WTC11 (cell line): ENCODE measurements around the gene ZC3H7B.

ENCODE experiments used
- CREM ChIP-seq: sonication (generic); formaldehyde crosslinking; IDR thresholded peaks from 2 replicates; pipeline ENCODE4 v1.8.1; 2022; ENCODE audit warnings: mild to moderate bottlenecking, missing genetic modification reagents, moderate library complexity
- CTCF ChIP-seq: fragments of 200-600 bp; IDR thresholded peaks from 2 replicates; pipeline ENCODE4 v1.8.0; 2022; ENCODE audit warnings: antibody characterized with exemption
- ESRRA ChIP-seq: sonication (generic); formaldehyde crosslinking; IDR thresholded peaks from 2 replicates; pipeline ENCODE4 v1.8.1; 2022; ENCODE audit warnings: mild to moderate bottlenecking, missing genetic modification reagents, borderline replicate concordance
- TCF7 ChIP-seq: sonication (generic); formaldehyde crosslinking; IDR thresholded peaks from 2 replicates; pipeline ENCODE4 v1.8.0; 2022; ENCODE audit warnings: mild to moderate bottlenecking, low read depth, missing genetic modification reagents, moderate library complexity

GRCh38 chr22:41286639-41287091 is 14.7 kb upstream of the ZC3H7B start:
- TF ChIP-seq TCF7 (CRISPR knock-in tag) (no peak), ESRRA (CRISPR knock-in tag) (no peak), CTCF (no peak), CREM (CRISPR knock-in tag) (no peak)
